GM23338 (cell line): ENCODE data around the gene UBAC2. TPM values are rescaled to one million over a fixed set of nuclear protein-coding genes. Genes with fewer than 3 reads are reported as not detected.

ENCODE experiments used
- ATAC-seq: fragments of 200-7000 bp; cut with Tn5 transposase; 3 replicates; pipeline ENCODE4 v1.9.1; 2020
- DNase-seq: peaks from one replicate; pipeline ENCODE4 v3.0.0-alpha.2; 2015; ENCODE audit warnings: low spot score
- H2AFZ ChIP-seq: fragments of 200-600 bp; sonication (generic); 2 replicates; pipeline ENCODE4 v1.8.0; 2016; ENCODE audit warnings: antibody characterized with exemption, mild to moderate bottlenecking, moderate library complexity
- H3F3A ChIP-seq: fragments of 200-600 bp; sonication (generic); replicated peaks from 2 replicates; pipeline ENCODE4 v1.8.0; 2017; ENCODE audit warnings: antibody characterized with exemption, mixed run types, low read depth
- H3K27ac ChIP-seq: fragments of 200-600 bp; sonication (generic); 2 replicates; pipeline ENCODE4 v1.6.1; 2016; ENCODE audit warnings: low read depth
- H3K27me3 ChIP-seq: fragments of 200-600 bp; sonication (generic); 2 replicates; pipeline ENCODE4 v1.8.0; 2016; ENCODE audit warnings: mild to moderate bottlenecking, mixed run types, moderate library complexity; ENCODE audit not compliant: insufficient read depth
- H3K36me3 ChIP-seq: fragments of 200-600 bp; sonication (generic); 2 replicates; pipeline ENCODE4 v1.8.0; 2016; ENCODE audit warnings: mild to moderate bottlenecking; ENCODE audit not compliant: insufficient read depth
- H3K4me1 ChIP-seq: fragments of 200-600 bp; sonication (generic); 2 replicates; pipeline ENCODE4 v1.8.0; 2016; ENCODE audit warnings: mild to moderate bottlenecking, moderate library complexity; ENCODE audit not compliant: insufficient read depth
- H3K4me2 ChIP-seq: fragments of 200-600 bp; sonication (generic); 2 replicates; pipeline ENCODE4 v1.7.1; 2017; ENCODE audit warnings: mixed run types
- H3K4me3 ChIP-seq: fragments of 200-600 bp; sonication (generic); 2 replicates; pipeline ENCODE4 v1.6.1; 2016; ENCODE audit warnings: mixed run types
- H3K79me2 ChIP-seq: fragments of 200-600 bp; sonication (generic); replicated peaks from 2 replicates; pipeline ENCODE4 v1.8.0; 2017; ENCODE audit warnings: mild to moderate bottlenecking; ENCODE audit not compliant: insufficient read depth
- H3K9me2 ChIP-seq: fragments of 200-600 bp; sonication (generic); 2 replicates; pipeline ENCODE4 v1.8.0; 2017; ENCODE audit not compliant: insufficient read depth
- H4K20me1 ChIP-seq: fragments of 200-600 bp; sonication (generic); replicated peaks from 2 replicates; pipeline ENCODE4 v1.8.0; 2017; ENCODE audit warnings: mild to moderate bottlenecking; ENCODE audit not compliant: insufficient read depth
- H3K27ac Mint-ChIP-seq: 2 replicates; pipeline ENCODE4 v1.8.0; 2020; ENCODE audit warnings: inconsistent platforms, mild to moderate bottlenecking, moderate library complexity, mixed read lengths
- H3K27me3 Mint-ChIP-seq: 3 replicates; pipeline ENCODE4 v1.8.0; 2022; ENCODE audit warnings: low read depth, mild to moderate bottlenecking, moderate library complexity, mixed read lengths, inconsistent platforms; ENCODE audit not compliant: insufficient read depth, poor library complexity
- H3K36me3 Mint-ChIP-seq: 3 replicates; pipeline ENCODE4 v1.8.0; 2021; ENCODE audit warnings: low read depth, mild to moderate bottlenecking, inconsistent platforms, moderate library complexity, mixed read lengths
- H3K4me1 Mint-ChIP-seq: 3 replicates; pipeline ENCODE4 v1.8.0; 2020; ENCODE audit warnings: mild to moderate bottlenecking, inconsistent platforms, mixed read lengths
- H3K4me3 Mint-ChIP-seq: 3 replicates; pipeline ENCODE4 v1.8.0; 2021; ENCODE audit warnings: moderate library complexity, mild to moderate bottlenecking, inconsistent platforms, mixed read lengths
- H3K9me3 Mint-ChIP-seq: 3 replicates; pipeline ENCODE4 v1.8.0; 2020; ENCODE audit warnings: moderate library complexity, mild to moderate bottlenecking, inconsistent platforms, mixed read lengths
- CTCF ChIP-seq, 2 experiments: fragments of 200-600 bp in 1 of 2; sonication (generic) in 1 of 2; conservative IDR thresholded peaks; 2 replicates each; pipeline versions ENCODE4 v1.5.1 to v1.6.1; 2016 to 2017; ENCODE audit warnings: antibody characterized with exemption in 2 of 2, low read depth in 2 of 2, mild to moderate bottlenecking in 2 of 2, moderate library complexity in 1 of 2
- ETS1 ChIP-seq: IDR thresholded peaks from 2 replicates; pipeline ENCODE4 v1.6.1; 2016; ENCODE audit warnings: antibody characterized with exemption
- EZH2 ChIP-seq: fragments of 200-600 bp; sonication (generic); IDR thresholded peaks from one replicate; pipeline ENCODE4 v1.8.0; 2017; ENCODE audit warnings: antibody characterized with exemption, mild to moderate bottlenecking, low read depth; ENCODE audit not compliant: unreplicated experiment
- EZH2phosphoT487 ChIP-seq: fragments of 200-600 bp; sonication (generic); IDR thresholded peaks from one replicate; pipeline ENCODE4 v1.8.1; 2018; ENCODE audit warnings: antibody characterized with exemption; ENCODE audit not compliant: unreplicated experiment
- JUNB ChIP-seq: IDR thresholded peaks from one replicate; pipeline ENCODE4 v1.6.1; 2016; ENCODE audit warnings: antibody characterized with exemption; ENCODE audit not compliant: unreplicated experiment
- NANOG ChIP-seq: IDR thresholded peaks from 2 replicates; pipeline ENCODE4 v1.6.1; 2016; ENCODE audit warnings: antibody characterized with exemption, borderline replicate concordance
- POLR2AphosphoS5 ChIP-seq: IDR thresholded peaks from 2 replicates; pipeline ENCODE4 v1.6.1; 2016; ENCODE audit warnings: antibody characterized with exemption, low read depth
- REST ChIP-seq: IDR thresholded peaks from one replicate; pipeline ENCODE4 v1.6.1; 2018; ENCODE audit warnings: antibody characterized with exemption; ENCODE audit not compliant: unreplicated experiment
- STAT1 ChIP-seq: IDR thresholded peaks from one replicate; pipeline ENCODE4 v1.6.1; 2016; ENCODE audit warnings: antibody characterized with exemption; ENCODE audit not compliant: unreplicated experiment
- ZNF114 ChIP-seq: fragments of 250-450 bp; sonication (Bioruptor Pico); IDR thresholded peaks from 2 replicates; pipeline ENCODE4 v1.5.0; 2020; ENCODE audit warnings: mild to moderate bottlenecking, moderate library complexity
- ZNF331 ChIP-seq: fragments of 250-450 bp; sonication (Bioruptor Pico); IDR thresholded peaks from 2 replicates; pipeline ENCODE4 v1.5.0; 2020; ENCODE audit warnings: low read depth, mild to moderate bottlenecking, moderate library complexity
- polyA plus RNA-seq: library from polyadenylated mRNA; unstranded; fragments of >200 nt; fragmentation: Nextera tagmentation; extraction: Ambion mirVana; gene quantifications from 2 replicates; pipeline ENCODE4 v1.2.1, GENCODE V29; 2016
- total RNA-seq: library from RNA; depleted of rRNA; stranded (reverse); fragments of >200 nt; shearing (Covaris generic); gene quantifications from 2 replicates; pipeline ENCODE4 v1.2.3, GENCODE V29; 2014

The UBAC2 gene
- total and polyA plus RNA-seq, 2 experiments from 2014 or later, result 37.9 to 76.9 TPM

- Histone ChIP-seq H3K79me2 (no peaks in the 10 kb centered on the region), H3K4me3 (no peak overlapping the region), H4K20me1 (no peaks in the 10 kb centered on the region), H3F3A (0 out of 2 replicates have a peak, but pooled peaks cover 3% of the 10 kb centered on the region), H3K4me2 (no peak overlapping the region), H2AFZ (no peak overlapping the region), H3K27me3 (no peaks in the 10 kb centered on the region), H3K4me1 (peaks cover 19% of the 10 kb centered on the region), H3K9me2 (no peaks in the 10 kb centered on the region), H3K27ac (no peak overlapping the region), H3K36me3 (no peaks in the 10 kb centered on the region)
- no peak for TF ChIP-seq EZH2
- no peak for TF ChIP-seq POLR2AphosphoS5
- no peak for TF ChIP-seq ZNF331 (CRISPR knock-in tag)
- ATAC-seq (no peak), DNase-seq (no peak)
- H3K27me3 Mint-ChIP-seq, result peaks cover 4% of the 10 kb centered on the region
- no peaks in the 10 kb centered on the region; the same call in 2 of the 3 replicates for H3K36me3 Mint-ChIP-seq
- H3K9me3 Mint-ChIP-seq, result no peaks in the 10 kb centered on the region; the same call in 2 of the 3 replicates
- no peak overlapping the region for H3K27ac Mint-ChIP-seq
- H3K4me3 Mint-ChIP-seq, result no peak overlapping the region
- peaks cover 17% of the 10 kb centered on the region for H3K4me1 Mint-ChIP-seq
Observed at GRCh38 chr13:99419591-99420243, 219.1 kb downstream of the UBAC2 start.

- no peaks in the 10 kb centered on the region for H3K9me2 ChIP-seq
- no peak overlapping the region for H3K27ac ChIP-seq
- no peak overlapping the region for H3K4me3 ChIP-seq
- H3K36me3 ChIP-seq, result no peaks in the 10 kb centered on the region
- H3K4me2 ChIP-seq, result no peak overlapping the region
- peaks cover 22% of the 10 kb centered on the region for H3K4me1 ChIP-seq
- H3K36me3 Mint-ChIP-seq, result no peaks in the 10 kb centered on the region; the same call in 2 of the 3 replicates
- no peak for DNase-seq
- no peak overlapping the region for H3K27ac Mint-ChIP-seq
- no peaks in the 10 kb centered on the region for H3K79me2 ChIP-seq
- H2AFZ ChIP-seq, result no peak overlapping the region
- no peak overlapping the region for H3K4me3 Mint-ChIP-seq
- peaks cover 9% of the 10 kb centered on the region for H3K27me3 Mint-ChIP-seq
- H3K9me3 Mint-ChIP-seq, result no peaks in the 10 kb centered on the region; the same call in 2 of the 3 replicates
- no peaks in the 10 kb centered on the region for H3K27me3 ChIP-seq
- ATAC-seq, result no peak
- no peaks in the 10 kb centered on the region for H3F3A ChIP-seq
- no peaks in the 10 kb centered on the region for H4K20me1 ChIP-seq
- peaks cover 24% of the 10 kb centered on the region for H3K4me1 Mint-ChIP-seq
- TF ChIP-seq REST (no peak), ETS1 (no peak), JUNB (no peak), STAT1 (no peak), ZNF331 (CRISPR knock-in tag) (no peak), EZH2phosphoT487 (no peak), CTCF (conservative IDR thresholded peaks at IDR 0.05; ENCODE audit: low read depth in 2 of 2) (no peak), POLR2AphosphoS5 (no peak), NANOG (no peak), ZNF114 (CRISPR knock-in tag) (no peak)
Observed at GRCh38 chr13:99421271-99421670, 220.6 kb downstream of the UBAC2 start.
